ENCODE results near the gene NMT2.

Gene NMT2

DNA sequence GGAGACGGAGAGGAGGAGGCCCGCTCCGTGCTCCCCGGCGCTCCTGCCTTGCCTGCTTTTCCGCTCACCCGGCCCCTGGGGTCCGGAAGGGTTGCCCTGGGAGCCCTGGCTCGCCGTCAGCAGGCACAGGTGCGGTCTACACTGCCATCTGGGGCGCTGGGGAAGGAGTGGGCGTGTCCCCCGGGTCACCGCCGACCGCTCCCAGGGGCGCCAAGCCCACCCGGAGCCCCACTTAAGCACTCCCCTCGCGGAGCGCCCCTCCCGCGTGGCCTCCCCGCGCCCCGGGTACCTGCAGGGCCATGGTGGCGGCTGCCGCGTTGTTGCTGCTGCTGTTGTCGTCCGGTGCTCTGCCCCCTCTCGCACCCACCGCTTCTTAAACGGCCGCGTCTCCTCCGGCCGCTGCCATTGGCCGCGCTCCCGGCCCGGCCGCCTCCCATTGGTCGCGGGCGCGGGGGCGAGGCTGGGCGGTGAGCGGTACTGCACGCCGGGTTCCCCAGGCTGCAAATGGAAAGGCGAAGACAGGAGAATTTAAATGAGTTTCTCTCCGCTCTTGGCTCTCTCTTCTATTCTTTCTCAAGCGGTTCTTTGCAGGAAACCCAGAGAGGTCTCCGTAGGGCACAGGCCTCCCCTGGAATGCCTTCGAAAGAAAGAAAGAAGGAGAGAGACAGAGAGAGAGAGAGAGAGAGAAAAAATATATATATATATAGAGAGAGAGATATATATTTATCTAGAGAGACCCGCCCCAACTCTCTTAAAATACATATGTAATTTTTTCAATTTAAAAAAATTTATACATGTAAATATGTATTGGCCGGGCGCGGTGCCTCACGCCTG is 79.8 kb downstream of the NMT2 start, which contains the start of gene ACBD7:
ACBD7 (minus strand) TSS at position 349 of the 834 bp plus-strand sequence; CDS start at position 301, 48 bp downstream.
- peak; percentile 52 to 80 for DNase-seq

- DNase-seq, result peak in 1 of 2 donors; percentile 16
Observed at GRCh38 chr10:15084502-15084922, 84.0 kb downstream of the NMT2 start.

- no peak for DNase-seq
Observed at GRCh38 chr10:15083674-15084501, 84.6 kb downstream of the NMT2 start.

- no peak for DNase-seq
Observed at GRCh38 chr10:15075421-15075820, 93.1 kb downstream of the NMT2 start.

DNA sequence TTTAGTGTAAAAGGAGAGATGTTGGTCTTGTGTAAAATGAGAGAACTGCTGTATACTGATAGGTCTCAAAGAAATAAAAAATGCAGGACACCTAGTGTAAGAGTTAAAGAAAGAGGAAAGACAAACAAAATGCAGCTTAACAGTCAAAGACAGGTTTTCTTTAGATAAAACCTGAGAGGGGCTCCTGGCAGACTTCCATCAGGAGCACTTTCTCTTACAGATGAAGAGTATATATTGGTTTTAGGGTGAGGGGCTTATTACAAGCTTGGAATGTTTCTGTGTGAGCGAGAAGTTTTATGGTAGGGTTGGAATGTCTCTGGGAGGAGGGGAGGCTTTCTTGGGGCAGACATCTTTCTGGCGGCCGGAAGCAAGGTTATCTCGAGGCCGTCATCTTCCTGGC is 96.1 kb downstream of the NMT2 start:
- DNase-seq, result no peak

DNA sequence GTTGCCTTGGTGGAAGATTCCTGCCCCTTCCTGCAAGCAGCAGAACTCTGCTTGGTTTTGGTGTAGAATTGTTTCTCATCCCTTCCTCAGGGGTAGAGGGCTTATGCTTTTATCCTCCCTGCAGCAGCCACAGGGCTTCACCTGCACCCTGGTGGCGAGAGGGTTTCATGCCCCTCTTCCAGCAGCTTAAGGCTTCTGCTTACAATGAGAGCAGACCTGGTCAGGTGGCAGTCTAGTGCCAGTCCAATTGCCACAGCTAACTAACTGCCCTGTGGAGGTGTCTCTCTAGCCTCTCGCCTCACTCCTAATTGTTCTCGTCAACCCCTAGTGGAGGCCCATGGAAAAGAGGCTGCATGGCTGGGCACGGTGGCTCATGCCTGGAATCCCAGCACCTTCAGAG is 99.3 kb downstream of the NMT2 start:
- DNase-seq, result no peak

DNA sequence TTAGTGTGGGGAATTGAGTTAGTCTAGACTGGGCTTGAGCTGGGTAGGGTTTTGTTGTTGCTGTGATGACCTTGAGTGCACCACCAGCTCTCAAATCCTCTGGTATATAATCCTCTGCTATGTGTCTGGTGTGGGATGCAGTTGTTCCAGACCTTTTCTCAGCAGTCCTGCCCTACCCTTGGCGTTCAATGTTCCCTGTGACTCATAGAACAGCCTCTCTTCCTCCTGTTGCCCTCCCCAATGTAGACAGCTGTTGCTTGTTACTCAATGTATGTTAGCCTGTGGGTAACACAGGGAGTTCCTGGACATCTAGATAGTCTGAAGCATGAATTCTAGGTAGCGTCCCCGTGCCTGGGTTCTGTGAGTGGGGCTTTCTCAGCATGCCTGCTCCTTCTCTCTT is 99.7 kb downstream of the NMT2 start:
- no peak for DNase-seq

DNA sequence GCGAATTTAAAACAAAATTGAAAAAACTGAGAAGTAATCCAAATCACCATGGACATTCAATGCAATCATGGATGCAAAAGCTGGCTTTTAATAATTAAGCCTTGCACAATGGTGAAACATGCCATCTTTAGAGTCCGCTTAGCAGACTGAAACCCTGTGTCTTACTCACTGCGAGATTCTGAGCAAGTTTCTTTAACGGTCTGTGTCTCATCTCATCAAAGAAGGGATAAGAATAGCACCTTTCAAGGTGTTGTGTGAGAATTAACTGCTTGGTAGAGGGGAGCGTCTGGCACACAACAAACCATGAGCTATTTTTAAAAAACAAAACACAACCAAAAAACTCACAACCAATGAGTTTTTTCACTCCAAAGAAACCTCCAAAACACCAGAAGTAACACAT is 101.3 kb downstream of the NMT2 start:
- no peak for DNase-seq

- DNase-seq, result no peak
Observed at GRCh38 chr10:15060638-15061037, 107.9 kb downstream of the NMT2 start.

DNA sequence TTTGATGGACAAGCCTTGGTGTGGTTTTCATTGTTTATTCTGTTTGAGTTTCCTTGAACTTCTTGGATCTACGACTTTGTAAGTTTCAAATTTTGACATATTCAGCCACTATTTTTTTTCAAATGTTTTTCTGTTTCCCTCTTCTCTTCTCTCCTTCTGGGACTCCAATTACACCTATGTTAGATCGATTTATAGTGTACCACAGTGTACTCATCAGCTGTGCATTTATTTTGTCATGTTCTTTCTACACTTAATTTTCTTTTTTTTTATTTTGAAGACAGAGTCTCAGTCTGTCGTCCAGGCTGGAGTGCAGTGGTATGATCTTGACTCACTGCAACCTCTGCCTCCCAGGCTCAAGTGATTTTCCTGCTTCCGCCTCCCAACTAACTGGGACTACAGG is 108.6 kb downstream of the NMT2 start:
- no peak for DNase-seq

DNA sequence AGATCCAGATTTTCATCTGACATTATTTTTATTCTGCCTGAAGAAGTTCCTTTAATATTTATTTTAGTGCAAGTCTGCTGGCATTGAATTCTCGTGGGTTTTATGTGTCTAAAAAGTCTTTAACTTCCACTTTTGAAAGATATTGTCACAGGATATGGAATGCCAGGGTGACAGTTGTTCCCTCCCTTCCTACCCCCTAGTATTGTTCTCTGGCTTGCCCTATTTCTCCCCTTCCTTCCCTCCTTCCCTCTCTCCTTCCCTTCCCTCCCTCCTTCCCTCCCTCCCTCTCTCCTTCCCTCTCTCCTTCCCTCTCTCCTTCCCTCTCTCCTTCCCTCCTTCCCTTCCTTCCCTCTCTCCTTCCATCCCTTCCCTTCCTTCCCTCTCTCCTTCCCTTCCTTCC is 109.8 kb downstream of the NMT2 start:
- DNase-seq, result no peak
